Aorta (tissue), 5 donors: ENCODE results near the gene UGT1A8. TPM values are rescaled to one million over a fixed set of nuclear protein-coding genes. Genes with fewer than 3 reads are reported as not detected.

Experiments
- ATAC-seq: fragments of 200-7000 bp; cut with Tn5 transposase; one replicate; pipeline ENCODE4 v1.9.1; 2022; ENCODE audit warnings: moderate library complexity; ENCODE audit not compliant: low FRiP score
- DNase-seq, 2 donors: peaks; one replicate each; pipeline ENCODE4 v3.0.0-alpha.2; 2020
- H3K27ac ChIP-seq, 2 donors: one replicate each; pipeline ENCODE4 v1.5.1; 2013; ENCODE audit warnings: low read length in 2 of 2, mild to moderate bottlenecking in 2 of 2, moderate library complexity in 2 of 2, control low read depth in 1 of 2, inconsistent platforms in 1 of 2, low read depth in 1 of 2
- H3K27me3 ChIP-seq, 2 donors: one replicate each; pipeline ENCODE4 v1.6.1; 2013; ENCODE audit warnings: control low read depth in 1 of 2, low read length in 1 of 2, mild to moderate bottlenecking in 1 of 2, moderate library complexity in 1 of 2; ENCODE audit not compliant: insufficient read depth in 2 of 2, control insufficient read depth in 1 of 2
- H3K36me3 ChIP-seq, 2 donors: one replicate each; pipeline ENCODE4 v1.6.1; 2013; ENCODE audit warnings: control low read depth in 1 of 2, low read length in 1 of 2, mild to moderate bottlenecking in 1 of 2; ENCODE audit not compliant: insufficient read depth in 2 of 2, control insufficient read depth in 1 of 2
- H3K4me1 ChIP-seq, 2 donors: one replicate each; pipeline ENCODE4 v1.6.1; 2013; ENCODE audit warnings: low read length in 2 of 2, control low read depth in 1 of 2, mild to moderate bottlenecking in 1 of 2, moderate library complexity in 1 of 2; ENCODE audit not compliant: insufficient read depth in 2 of 2, control insufficient read depth in 1 of 2
- H3K4me3 ChIP-seq, 2 donors: one replicate each; pipeline ENCODE4 v1.5.1; 2013; ENCODE audit warnings: low read length in 2 of 2, control low read depth in 1 of 2, mild to moderate bottlenecking in 1 of 2
- H3K9me3 ChIP-seq: one replicate; pipeline ENCODE4 v1.6.1; 2013; ENCODE audit warnings: mild to moderate bottlenecking, low read length; ENCODE audit not compliant: control insufficient read depth
- WGBS, 2 donors: extraction: QIAGEN DNeasy Blood & Tissue Kit; methylation state at CpG; one replicate each; pipeline ENCODE4 v1.1.7; 2013; 5-methylcytosine and 5-hydroxymethylcytosine counted together
- intact Hi-C, 2 donors: fragments of 100-400 bp; cut with DNase I; formaldehyde crosslinking; loops; one replicate each; pipeline versions ENCODE4 v1.14.2 to v1.15.0; 2022
- polyA plus RNA-seq, 2 donors: library from polyadenylated mRNA; stranded (reverse); fragments of 200-250 nt; gene quantifications; one replicate each; pipeline ENCODE4 v1.2.3, GENCODE V29; 2013
- total RNA-seq, 2 donors: library from RNA; stranded (reverse); fragmentation: NEBNext Ultra II Directional; extraction: Animal tissue kit (Norgen Biotek cat#: 25700); gene quantifications; one replicate each; pipeline ENCODE4 v1.2.1, GENCODE V29; 2021
- donor health status: healthy with polysubstance abuse.
- donor health status: Bipolar disorder and iron deficiency.
- donor health status: DM: no; HTN: no; CAD: no.
- donor health status: DM: no; HTN: no; CAD: no.
- donor health status: DM: yes; HTN: yes; CAD: no.

UGT1A8 gene
- total and polyA plus RNA-seq, 4 donors, result 1.0 TPM; not detected in 3

- ATAC-seq, result no peak
- Histone ChIP-seq H3K4me3 (no peak overlapping the region), H3K4me1 (no peaks in the 10 kb centered on the region), H3K9me3 (no peaks in the 10 kb centered on the region), H3K36me3 (no peaks in the 10 kb centered on the region), H3K27ac (no peak overlapping the region), H3K27me3 (no peaks in the 10 kb centered on the region)
- 80 to 88% methylated on average over 4 of the region's 4 CpGs for WGBS, 2 donors
- intact Hi-C loops, result no loop called here
- peak; percentile 21 to 34 for DNase-seq
Observed at GRCh38 chr2:233816771-233817170, 199.3 kb downstream of the UGT1A8 start.

- Histone ChIP-seq H3K4me3 (no peak overlapping the region), H3K27ac (no peak overlapping the region), H3K9me3 (no peaks in the 10 kb centered on the region), H3K27me3 (no peaks in the 10 kb centered on the region), H3K36me3 (no peaks in the 10 kb centered on the region), H3K4me1 (no peaks in the 10 kb centered on the region)
- peak; percentile 8 for ATAC-seq
- 81 to 90% methylated on average over 3 of the region's 3 CpGs for WGBS, 2 donors
- intact Hi-C loops, result no loop called here
- DNase-seq, result peak; percentile 19 to 51
Observed at GRCh38 chr2:233817361-233817911, 200.0 kb downstream of the UGT1A8 start.

GRCh38 chr2:233817995-233818638, 200.7 kb downstream of the UGT1A8 start:
- Histone ChIP-seq H3K36me3 (no peaks in the 10 kb centered on the region), H3K27ac (no peak overlapping the region), H3K27me3 (no peaks in the 10 kb centered on the region), H3K4me3 (no peak overlapping the region), H3K9me3 (no peaks in the 10 kb centered on the region), H3K4me1 (no peaks in the 10 kb centered on the region)
- intact Hi-C loops, result no loop called here
- DNase-seq, result peak; percentile 36 to 56
- 94 to 95% methylated on average over 11 of the region's 11 CpGs for WGBS, 2 donors
- ATAC-seq, result no peak

- H3K27me3 ChIP-seq, result no peaks in the 10 kb centered on the region
- 75 to 79% methylated on average over 17 of the region's 17 CpGs for WGBS, 2 donors
- no peaks in the 10 kb centered on the region for H3K36me3 ChIP-seq
- H3K27ac ChIP-seq, result no peak overlapping the region
- H3K9me3 ChIP-seq, result no peaks in the 10 kb centered on the region
- no peak overlapping the region for H3K4me3 ChIP-seq
- peak; percentile 27 to 59 for DNase-seq
- intact Hi-C loops, result no loop called here
- no peak for ATAC-seq
- no peaks in the 10 kb centered on the region for H3K4me1 ChIP-seq
Observed at GRCh38 chr2:233818639-233819621, 201.5 kb downstream of the UGT1A8 start.

- Histone ChIP-seq H3K9me3 (no peaks in the 10 kb centered on the region), H3K4me1 (no peaks in the 10 kb centered on the region), H3K27ac (no peak overlapping the region), H3K27me3 (no peaks in the 10 kb centered on the region), H3K36me3 (no peaks in the 10 kb centered on the region), H3K4me3 (no peak overlapping the region)
- DNase-seq (peak; percentile 34 to 52), ATAC-seq (no peak)
- 85 to 87% methylated on average over 18 of the region's 18 CpGs for WGBS, 2 donors
- intact Hi-C loops, result no loop called here
Observed at GRCh38 chr2:233819884-233820773, 202.7 kb downstream of the UGT1A8 start.

GRCh38 chr2:233820774-233821105, 203.3 kb downstream of the UGT1A8 start:
- ATAC-seq (no peak), DNase-seq (peak in 1 of 2 donors; percentile 29)
- Histone ChIP-seq H3K27ac (no peak overlapping the region), H3K4me1 (no peaks in the 10 kb centered on the region), H3K9me3 (no peaks in the 10 kb centered on the region), H3K36me3 (no peaks in the 10 kb centered on the region), H3K27me3 (no peaks in the 10 kb centered on the region), H3K4me3 (no peak overlapping the region)
- intact Hi-C loops, result no loop called here
- 80 to 83% methylated on average over 6 of the region's 6 CpGs for WGBS, 2 donors

- WGBS, 2 donors, result 88 to 94% methylated on average over 3 of the region's 3 CpGs
- Histone ChIP-seq H3K4me1 (no peaks in the 10 kb centered on the region), H3K27me3 (no peaks in the 10 kb centered on the region), H3K36me3 (no peaks in the 10 kb centered on the region), H3K4me3 (no peak overlapping the region), H3K9me3 (no peaks in the 10 kb centered on the region), H3K27ac (no peak overlapping the region)
- intact Hi-C loops, result no loop called here
- DNase-seq (peak in 1 of 2 donors; percentile 19), ATAC-seq (no peak)
Observed at GRCh38 chr2:233821196-233821595, 203.8 kb downstream of the UGT1A8 start.

- H3K36me3 ChIP-seq, result no peaks in the 10 kb centered on the region
- ATAC-seq, result no peak
- WGBS, 2 donors, result 90 to 92% methylated on average over 8 of the region's 8 CpGs
Observed at GRCh38 chr2:233821709-233822100, 204.3 kb downstream of the UGT1A8 start.

More at GRCh38 chr2:233821709-233822100, 204.3 kb downstream of the UGT1A8 start:
- Histone ChIP-seq H3K27ac (no peak overlapping the region), H3K9me3 (no peaks in the 10 kb centered on the region), H3K4me1 (no peaks in the 10 kb centered on the region), H3K4me3 (no peak overlapping the region), H3K27me3 (no peaks in the 10 kb centered on the region)
- DNase-seq, result no peak
- intact Hi-C loops, result no loop called here
